Hematopoietic multipotent progenitor cell (in vitro differentiated cells): Measurements from ENCODE around the gene PLEKHG5. TPM values are rescaled to one million over a fixed set of nuclear protein-coding genes. Genes with fewer than 3 reads are reported as not detected.

Experiments used
- DNase-seq, 3 donors: peaks; one replicate each; pipeline ENCODE4 v3.0.0-alpha.2; 2011 to 2015; ENCODE audit warnings: low read depth in 2 of 3, low spot score in 2 of 3
- total RNA-seq: library from RNA; depleted of rRNA; stranded (reverse); fragments of >200 nt; gene quantifications from one replicate; pipeline ENCODE4 v1.2.3, GENCODE V29; 2012

The PLEKHG5 gene, protein sequence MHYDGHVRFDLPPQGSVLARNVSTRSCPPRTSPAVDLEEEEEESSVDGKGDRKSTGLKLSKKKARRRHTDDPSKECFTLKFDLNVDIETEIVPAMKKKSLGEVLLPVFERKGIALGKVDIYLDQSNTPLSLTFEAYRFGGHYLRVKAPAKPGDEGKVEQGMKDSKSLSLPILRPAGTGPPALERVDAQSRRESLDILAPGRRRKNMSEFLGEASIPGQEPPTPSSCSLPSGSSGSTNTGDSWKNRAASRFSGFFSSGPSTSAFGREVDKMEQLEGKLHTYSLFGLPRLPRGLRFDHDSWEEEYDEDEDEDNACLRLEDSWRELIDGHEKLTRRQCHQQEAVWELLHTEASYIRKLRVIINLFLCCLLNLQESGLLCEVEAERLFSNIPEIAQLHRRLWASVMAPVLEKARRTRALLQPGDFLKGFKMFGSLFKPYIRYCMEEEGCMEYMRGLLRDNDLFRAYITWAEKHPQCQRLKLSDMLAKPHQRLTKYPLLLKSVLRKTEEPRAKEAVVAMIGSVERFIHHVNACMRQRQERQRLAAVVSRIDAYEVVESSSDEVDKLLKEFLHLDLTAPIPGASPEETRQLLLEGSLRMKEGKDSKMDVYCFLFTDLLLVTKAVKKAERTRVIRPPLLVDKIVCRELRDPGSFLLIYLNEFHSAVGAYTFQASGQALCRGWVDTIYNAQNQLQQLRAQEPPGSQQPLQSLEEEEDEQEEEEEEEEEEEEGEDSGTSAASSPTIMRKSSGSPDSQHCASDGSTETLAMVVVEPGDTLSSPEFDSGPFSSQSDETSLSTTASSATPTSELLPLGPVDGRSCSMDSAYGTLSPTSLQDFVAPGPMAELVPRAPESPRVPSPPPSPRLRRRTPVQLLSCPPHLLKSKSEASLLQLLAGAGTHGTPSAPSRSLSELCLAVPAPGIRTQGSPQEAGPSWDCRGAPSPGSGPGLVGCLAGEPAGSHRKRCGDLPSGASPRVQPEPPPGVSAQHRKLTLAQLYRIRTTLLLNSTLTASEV
- total RNA-seq = 0.54 TPM

DNA sequence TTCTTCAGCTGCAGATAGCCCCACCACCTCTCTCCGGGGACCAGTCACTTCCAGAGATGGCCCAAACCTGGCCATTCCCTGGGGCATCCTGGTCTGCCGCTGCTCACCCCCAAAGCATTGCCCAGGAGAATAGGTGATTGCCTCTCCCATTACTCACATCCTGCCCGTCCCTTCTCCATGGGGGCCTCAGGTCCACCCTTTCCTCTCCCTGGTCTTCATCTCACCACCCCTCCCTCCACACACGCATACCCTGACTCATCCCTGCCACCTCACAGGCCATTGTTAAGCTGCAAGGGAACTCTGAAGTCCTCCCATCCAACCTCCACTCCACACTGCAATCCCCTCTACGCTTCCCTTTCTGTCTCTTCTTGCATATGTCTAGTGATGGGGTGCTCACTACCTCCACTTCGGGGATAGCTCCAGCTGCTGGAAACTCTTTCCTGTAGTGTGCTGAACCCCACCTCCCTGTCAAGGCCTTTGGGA, at the start of gene PLEKHG5:
TSS of gene PLEKHG5 (minus strand) at position 188 of the 483 bp plus-strand sequence. CDS start 14,096 bp downstream, outside the sequence.
- DNase-seq = no peak

DNA sequence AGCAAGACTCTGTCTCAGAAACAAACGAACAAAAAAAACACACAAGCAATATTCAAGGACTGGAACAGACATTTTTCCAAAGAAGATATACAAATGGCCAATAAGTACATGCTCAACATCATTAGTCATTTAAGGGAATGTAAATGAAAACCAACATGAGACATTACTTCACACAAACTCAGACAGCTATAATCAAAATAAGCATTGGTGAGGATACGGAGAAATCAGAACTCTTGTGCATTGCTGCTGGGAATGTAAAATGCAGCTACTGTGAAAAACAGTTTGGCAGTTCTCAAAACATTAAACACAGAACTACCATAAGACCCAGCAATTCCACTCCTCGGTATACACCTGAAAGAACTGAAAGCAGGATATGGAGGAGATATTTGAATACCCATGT, 47.5 kb upstream of the PLEKHG5 start:
- DNase-seq = no peak

DNA sequence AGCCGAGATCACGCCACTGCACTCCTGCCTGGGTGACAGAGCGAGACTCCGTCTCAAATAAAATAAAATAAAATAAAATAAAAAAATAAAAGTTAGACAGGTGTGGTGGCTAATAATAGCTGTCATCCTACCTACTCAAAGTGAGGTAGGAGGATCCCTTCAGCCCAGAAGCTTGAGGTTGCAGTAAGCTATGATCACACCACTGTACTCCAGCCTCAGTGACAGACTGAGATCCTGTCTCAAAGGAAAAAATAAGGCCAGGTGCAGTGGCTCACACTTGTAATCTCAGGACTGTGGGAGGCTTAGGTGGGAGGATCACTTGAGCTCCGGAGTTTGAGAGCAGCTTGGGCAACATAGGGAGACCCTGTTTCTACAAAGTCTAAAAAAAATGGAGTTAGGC, 44.8 kb upstream of the PLEKHG5 start:
- no peak for DNase-seq

DNA sequence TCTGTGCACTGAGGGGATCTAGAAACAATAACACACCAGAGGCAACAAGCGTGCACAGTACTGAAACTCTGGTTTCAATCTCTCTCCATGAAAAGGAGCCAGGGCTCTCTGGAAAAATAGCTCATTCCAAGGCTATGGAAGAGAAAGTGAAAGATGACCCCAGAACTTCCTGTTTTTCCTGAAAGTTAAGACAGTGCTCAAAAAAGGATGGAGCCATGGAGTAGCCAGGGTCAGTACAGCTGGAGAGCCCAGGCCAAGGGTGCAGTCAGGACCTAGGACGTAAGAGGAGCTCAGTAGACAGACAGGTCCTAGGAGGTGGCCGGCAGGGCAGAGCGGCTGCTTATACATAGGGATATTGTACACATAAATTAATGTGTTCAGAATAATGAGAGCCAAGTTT, 43.7 kb upstream of the PLEKHG5 start:
- no peak for DNase-seq

DNA sequence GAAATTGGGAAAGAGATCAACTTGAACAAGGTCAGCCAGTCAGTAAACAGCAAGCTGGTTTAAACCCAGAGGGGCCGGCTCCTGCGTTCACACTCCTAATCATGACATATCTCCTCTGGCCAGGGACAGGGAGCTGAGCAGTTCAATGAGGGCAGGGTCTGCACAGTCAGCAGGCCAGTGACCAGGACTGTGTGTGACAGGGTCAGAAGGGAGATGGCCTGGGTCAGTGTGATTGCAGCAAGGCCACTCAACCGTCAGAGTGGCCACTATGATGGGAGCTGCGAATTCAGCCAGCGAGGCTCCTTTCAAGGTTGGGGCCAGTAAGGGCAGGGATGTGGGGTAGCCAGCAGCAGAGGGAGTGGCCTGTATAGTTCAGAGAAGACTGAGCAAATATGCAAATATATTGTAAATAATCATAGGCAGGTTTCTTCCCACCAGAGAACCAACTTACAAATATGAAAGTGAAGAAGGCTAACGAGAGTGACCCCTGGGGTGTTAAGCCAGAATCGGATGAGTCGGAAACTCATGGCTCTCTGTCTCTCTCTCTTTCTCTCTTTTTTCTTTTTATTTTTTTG, 42.9 kb upstream of the PLEKHG5 start:
- no peak for DNase-seq

DNA sequence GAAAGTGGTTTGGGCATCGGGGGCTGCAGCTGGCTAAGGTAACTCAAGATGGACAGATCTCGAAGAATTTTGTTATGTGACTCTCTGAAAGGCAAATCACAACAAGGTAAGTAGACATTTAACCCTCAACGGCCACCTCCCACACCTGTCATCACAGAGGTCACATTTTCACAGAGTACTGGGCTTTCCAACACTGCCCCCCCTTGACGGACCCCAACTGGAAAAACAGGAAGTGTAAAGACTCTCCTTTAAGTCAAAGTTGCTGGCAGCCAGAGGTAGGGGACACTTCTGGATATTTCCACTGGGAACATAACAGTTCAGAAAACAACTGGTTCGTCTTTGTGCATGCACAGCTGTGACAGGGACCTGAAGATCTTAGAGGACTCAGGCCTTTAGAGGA, 40.5 kb upstream of the PLEKHG5 start:
- DNase-seq = no peak

DNA sequence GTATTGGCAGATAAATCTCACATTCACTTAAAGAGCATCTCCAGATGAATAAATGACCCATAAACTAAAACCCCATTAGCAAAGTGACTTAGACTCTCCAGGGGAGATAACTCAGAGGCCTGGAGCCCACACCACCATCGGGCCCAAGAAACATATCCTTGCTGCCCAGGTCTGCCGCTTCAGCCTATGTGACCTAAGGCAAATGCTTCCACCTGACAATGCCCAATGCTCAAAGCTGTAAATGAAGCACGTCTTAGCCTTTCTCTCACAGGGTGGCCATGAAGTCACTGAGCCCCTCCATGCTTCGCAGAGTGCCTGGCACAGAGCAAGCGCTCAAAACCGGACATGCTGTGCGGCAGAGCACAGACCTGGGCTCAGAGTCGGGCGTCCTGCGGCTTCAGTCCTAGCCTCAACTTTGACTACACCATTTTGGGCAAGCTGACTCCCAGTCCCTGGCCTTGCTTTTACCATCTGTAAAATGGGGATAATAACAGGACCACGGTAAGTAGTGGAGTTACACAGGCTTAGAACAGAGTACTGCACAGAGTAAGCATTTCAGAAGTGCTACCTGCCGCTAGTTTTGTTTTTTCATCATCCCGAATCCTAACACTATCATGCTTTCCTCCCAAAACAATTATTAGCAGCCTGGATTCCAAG, 39.2 kb upstream of the PLEKHG5 start:
- DNase-seq = no peak

DNA sequence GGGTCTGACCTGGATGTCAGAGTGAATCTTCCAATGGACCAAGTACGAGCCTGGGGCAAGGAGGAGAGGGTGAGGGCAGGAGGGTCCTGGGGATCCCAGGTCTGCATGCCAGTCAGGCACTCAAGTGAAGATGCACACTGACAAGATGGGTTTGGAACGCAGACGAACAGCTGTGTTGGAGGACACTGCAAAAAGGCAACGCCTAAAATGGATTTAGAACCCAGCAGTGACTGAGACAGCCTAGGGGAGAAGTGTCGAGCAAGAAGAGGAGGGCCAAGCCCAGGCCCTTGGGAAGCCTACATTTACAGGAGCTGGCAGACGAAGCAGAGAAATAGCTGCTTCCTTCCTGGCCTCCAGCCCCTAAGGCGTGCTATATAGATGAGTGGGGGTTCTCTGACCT, 37.0 kb upstream of the PLEKHG5 start:
- DNase-seq = no peak

DNA sequence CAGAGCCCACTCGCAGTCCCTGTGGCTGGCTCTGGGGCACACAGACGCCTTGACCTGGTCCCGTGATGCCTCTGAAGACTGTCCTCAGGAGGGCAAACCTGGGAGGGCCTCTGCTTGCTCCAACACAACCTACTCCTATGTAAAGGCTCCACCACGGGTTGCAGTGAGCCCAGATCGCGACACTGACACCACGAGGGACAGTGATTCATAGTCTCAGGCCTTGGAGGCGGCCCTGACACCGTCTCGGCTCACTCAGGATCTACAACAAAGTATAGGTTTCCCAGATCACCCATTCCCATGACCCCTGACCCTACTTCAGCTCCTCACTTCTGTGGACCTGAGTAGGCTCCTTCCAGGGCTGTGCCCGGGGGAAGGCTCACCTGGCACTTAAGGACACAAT, 34.8 kb upstream of the PLEKHG5 start:
- DNase-seq = no peak

DNA sequence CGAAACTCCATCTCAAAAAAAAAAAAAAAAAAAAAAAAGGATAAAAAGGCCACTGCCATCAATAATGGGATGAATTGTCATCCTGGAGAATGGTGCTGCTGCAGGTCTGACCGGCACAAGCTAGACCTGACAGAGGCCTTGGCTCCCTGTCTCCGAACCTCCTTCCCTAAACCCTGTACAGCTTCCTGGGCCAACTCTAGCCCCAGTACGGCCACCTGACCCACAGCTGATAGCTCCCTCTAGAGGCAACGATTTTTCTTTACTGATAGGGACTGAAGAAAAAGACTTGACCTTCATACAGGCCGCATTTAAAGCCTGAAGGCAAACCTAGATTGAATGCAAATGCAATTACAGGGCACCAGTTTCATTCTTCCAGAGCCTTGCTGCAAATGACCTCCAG, 32.1 kb upstream of the PLEKHG5 start:
- peak in 2 of 3 donors; percentile 22 to 23 for DNase-seq

DNA sequence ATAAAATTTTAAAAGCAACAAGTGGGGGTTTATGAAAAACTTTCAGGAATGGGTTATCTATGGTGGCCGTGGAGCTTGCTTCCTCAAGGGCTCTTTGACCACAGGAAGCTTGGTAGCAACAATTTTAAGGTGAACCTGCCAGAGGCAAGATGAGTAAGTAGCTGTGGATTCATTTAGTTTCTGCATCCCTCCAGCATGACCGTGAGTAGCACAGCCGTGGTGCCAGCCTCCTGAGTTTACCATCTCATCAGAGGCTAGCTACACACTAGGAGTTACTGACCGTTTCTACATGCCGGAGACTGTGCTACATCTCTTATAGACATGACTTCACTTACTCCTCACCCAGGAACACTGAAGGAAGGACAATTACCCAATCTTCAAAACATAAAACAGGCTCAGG, 30.1 kb upstream of the PLEKHG5 start:
- DNase-seq = no peak

DNA sequence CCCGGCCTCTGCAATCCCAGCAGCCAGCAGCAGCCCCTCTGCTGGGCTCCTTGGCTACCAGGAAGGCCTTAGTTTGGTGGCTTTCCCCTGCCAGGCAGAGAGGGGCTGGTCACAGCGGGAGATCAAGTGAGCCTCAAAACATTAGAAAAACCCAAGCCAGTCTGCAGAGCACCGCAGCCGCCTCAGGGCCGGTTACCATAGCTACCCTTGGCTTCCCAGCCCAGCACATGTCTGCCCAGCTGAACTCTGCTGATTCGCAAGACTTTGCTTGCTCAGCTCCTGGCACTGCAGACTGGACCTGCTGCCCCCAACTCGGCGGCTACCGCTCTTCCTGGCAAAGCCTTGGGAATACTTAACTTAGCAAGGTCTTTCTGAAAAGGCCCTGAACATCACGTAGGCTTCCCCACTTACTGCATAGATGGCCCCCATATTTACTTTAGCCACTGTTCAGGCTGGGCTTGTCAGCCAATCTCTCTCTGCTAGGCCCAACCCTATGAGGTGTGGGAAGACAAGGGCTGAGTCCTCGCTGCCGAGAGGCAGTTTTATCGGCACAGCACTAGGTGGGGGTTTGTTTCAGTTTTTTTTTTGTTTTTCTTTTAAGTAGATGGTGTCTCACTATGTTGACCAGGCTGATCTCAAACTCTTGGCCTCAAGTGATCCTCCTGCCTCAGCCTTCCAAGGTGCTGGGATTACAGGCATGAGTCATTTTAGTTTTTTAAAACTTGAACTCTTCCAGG, 28.6 kb upstream of the PLEKHG5 start:
- DNase-seq = no peak

DNA sequence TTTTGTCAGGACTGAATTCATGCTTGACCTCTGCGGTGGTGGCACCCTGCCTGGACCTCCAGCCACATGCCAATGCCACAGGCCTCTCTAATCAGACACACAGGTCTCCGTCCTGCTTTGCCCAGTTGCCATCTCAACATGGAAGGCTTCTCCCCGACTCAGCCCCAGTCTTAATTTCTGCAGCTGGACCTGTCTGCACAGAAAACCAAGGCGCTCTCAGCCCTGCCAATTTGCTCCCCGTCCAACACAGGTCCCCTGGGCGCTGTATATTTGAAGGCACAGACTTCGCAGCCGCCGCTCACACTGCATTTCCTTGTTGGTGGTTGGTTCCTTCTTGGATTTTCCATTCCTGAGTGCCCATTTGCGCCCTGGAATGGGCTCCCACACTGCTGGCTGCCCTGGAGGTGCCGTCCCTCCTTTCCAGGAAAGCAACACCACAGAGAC, 28.0 kb upstream of the PLEKHG5 start:
- no peak for DNase-seq

DNA sequence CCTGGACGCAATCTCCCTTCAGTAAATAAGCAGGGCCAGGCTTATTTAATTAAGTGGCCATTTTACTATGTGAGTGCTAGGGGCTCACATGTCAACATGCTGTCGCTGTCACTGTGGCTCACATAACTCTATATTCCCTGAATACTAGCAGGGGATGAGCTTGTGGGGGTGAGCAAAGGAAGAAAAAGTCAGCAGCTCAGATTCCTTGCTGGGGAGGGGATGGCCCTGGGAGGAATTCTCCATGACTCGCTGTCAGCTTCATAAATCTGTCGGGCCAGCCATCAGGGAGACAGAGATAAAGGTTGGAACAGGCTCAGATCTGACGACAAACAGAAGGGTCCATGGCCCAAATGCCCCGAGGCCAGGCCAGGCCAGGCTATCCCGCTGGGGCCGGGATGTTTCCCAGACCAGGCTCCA, 26.0 kb upstream of the PLEKHG5 start:
- DNase-seq = no peak

DNA sequence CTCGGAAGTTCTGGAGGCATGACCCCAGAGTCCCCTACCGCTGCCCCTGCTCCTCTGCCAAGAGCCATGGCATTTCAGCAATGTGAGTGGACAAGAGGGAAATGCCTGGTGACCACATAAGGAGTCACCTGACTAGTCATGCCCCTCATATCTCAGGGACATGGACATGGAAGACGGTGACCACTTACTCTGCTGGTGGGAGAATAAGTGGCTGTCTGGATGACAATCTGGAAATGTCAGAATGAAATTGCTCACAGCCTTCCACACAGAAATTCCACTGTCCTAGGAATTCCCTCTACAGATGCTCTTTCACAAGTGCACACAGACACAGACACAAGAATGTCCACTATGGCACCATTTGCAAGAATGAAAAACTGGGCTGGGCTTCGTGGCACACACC, 24.3 kb upstream of the PLEKHG5 start:
- DNase-seq = no peak

DNA sequence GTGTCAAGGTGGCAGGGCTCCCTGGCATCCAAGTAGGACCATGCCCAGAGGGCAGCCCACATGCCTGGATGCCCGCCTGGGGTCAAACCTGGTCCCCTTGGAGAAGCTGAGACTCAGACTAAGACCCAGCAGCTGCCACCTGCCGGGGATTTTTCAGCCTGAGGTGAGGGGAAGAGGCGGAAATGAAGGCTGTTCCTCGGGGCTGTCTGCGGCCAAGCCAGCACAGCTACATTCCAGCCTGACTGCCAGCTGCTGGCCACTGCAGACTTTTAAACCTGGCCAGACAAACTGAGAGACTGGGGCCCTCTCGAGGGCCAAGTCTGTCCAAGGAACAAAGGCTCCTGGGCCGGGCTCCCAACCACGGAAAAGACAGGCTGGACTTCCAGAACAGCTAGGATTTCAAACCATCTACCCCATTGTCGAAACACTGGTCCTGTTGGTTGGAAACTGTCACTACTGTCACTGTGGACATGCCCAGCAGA, 21.9 kb upstream of the PLEKHG5 start:
- DNase-seq = no peak

DNA sequence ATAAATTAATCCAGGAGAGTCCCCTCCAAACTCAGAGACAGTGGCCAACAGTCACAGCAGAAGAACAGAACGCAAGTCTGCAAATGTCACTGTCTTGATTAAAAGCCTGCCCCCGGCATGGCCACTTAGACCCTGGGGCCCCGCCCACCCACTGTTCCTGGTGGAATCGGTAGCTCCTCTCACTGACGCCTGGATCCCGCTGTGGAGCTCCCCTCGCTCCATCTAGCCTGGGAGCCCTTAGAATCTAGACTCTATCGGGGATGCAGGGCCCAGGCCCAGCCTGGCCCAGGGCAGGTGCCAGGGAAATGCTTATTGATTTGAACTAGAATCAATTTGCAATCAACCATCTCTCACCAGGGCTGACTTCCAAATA, 21.4 kb upstream of the PLEKHG5 start:
- DNase-seq = no peak

DNA sequence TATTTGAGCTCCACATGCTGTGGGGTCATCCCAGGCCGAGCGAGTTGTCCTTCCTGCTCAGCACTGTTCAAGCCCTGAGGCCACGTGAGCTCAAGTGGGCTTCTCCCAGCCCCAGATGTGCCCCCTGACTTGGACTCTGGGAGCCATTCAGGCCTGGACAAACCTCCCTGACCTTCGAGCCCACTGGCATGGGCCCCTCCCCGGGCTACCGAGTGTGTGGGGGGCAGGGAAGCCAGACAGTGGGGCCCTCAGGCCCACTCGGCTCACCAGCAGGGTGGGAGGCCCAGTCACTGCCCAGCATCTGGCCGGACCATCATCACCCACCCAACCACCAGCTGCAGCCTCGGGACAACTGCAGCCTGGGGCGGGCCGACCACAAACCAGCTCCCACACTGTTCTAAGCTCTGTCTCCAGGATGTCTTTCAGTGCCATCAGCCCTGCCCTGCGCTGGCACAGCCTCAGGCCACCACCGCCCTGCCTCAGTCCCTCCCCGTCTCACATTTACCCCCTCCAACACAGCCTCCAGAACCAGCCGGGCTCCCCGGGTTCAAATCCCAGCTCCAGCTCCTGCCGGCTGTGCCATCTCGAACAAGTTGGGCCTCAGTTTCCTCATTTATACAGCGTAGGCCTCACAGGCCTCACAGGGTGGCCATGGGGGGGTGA, 20.9 kb upstream of the PLEKHG5 start:
- DNase-seq = no peak

DNA sequence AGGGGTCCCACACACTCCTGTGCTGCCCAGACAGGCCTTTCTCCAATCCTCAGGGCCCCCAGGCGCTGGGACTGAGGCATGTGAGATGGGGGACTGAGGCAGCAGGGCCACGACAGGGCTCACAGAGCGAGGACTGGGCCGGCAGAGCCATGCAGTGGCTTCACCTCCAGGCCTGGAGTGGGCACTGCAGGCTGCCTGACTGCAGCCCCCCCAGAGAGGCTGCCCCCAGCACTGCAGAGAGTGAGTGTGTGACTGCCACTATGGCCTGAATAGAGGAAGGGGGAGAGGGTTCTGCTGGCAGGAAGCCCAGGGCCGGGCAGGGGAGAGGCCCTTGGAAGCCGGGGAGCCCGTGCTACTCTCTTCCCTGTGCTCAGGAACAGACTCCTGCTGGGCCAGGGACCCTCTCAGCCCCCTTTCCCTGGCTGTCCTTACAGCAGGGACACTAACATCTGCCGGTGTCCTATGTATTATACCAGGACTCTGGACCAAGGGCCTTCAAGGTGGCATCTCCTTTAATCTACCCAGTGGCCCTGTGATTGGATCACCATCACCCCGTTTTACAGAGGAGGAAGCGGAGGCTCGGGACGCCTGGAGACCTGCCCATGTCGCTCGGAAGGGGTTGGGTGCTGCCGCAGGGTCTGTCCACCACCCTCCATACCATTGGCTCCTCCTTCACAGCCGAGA, 20.2 kb upstream of the PLEKHG5 start:
- DNase-seq = no peak
